ENCODE measurements around the gene MGAT4D.

DNA sequence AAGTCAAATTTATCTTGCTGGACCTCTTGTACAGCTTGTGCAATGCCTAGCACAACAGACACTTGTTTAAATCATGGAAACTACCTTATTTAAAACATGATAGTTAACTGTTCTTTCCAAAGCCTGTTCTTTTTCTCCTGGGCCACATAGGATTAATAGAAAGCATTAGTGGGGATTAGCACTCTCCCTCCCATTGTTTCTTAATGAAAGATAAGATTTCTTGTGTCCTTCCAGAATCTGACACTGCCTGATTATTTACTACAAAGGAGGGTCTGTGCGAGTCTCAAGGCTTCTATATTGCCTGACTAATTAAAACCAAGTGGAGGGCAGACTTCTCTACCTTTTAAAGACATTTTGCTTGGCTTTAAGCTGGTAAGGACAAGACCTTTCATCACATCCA, 17.3 kb upstream of the MGAT4D start:
- TF ChIP-seq, protein P1, sequence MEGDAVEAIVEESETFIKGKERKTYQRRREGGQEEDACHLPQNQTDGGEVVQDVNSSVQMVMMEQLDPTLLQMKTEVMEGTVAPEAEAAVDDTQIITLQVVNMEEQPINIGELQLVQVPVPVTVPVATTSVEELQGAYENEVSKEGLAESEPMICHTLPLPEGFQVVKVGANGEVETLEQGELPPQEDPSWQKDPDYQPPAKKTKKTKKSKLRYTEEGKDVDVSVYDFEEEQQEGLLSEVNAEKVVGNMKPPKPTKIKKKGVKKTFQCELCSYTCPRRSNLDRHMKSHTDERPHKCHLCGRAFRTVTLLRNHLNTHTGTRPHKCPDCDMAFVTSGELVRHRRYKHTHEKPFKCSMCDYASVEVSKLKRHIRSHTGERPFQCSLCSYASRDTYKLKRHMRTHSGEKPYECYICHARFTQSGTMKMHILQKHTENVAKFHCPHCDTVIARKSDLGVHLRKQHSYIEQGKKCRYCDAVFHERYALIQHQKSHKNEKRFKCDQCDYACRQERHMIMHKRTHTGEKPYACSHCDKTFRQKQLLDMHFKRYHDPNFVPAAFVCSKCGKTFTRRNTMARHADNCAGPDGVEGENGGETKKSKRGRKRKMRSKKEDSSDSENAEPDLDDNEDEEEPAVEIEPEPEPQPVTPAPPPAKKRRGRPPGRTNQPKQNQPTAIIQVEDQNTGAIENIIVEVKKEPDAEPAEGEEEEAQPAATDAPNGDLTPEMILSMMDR (conservative IDR thresholded peaks at IDR 0.05; ENCODE audit: low read depth in 2 of 2), result no peak
- TF ChIP-seq EZH2phosphoT487 (IDR thresholded peaks at IDR 0.05; ENCODE audit: unreplicated experiment) (no peak), POLR2AphosphoS5 (IDR thresholded peaks at IDR 0.05; ENCODE audit: low read depth) (no peak), EZH2 (IDR thresholded peaks at IDR 0.05; ENCODE audit: low read depth, unreplicated experiment) (no peak), NANOG (IDR thresholded peaks at IDR 0.05; ENCODE audit: borderline replicate concordance) (no peak)
- TF ChIP-seq, protein P2, sequence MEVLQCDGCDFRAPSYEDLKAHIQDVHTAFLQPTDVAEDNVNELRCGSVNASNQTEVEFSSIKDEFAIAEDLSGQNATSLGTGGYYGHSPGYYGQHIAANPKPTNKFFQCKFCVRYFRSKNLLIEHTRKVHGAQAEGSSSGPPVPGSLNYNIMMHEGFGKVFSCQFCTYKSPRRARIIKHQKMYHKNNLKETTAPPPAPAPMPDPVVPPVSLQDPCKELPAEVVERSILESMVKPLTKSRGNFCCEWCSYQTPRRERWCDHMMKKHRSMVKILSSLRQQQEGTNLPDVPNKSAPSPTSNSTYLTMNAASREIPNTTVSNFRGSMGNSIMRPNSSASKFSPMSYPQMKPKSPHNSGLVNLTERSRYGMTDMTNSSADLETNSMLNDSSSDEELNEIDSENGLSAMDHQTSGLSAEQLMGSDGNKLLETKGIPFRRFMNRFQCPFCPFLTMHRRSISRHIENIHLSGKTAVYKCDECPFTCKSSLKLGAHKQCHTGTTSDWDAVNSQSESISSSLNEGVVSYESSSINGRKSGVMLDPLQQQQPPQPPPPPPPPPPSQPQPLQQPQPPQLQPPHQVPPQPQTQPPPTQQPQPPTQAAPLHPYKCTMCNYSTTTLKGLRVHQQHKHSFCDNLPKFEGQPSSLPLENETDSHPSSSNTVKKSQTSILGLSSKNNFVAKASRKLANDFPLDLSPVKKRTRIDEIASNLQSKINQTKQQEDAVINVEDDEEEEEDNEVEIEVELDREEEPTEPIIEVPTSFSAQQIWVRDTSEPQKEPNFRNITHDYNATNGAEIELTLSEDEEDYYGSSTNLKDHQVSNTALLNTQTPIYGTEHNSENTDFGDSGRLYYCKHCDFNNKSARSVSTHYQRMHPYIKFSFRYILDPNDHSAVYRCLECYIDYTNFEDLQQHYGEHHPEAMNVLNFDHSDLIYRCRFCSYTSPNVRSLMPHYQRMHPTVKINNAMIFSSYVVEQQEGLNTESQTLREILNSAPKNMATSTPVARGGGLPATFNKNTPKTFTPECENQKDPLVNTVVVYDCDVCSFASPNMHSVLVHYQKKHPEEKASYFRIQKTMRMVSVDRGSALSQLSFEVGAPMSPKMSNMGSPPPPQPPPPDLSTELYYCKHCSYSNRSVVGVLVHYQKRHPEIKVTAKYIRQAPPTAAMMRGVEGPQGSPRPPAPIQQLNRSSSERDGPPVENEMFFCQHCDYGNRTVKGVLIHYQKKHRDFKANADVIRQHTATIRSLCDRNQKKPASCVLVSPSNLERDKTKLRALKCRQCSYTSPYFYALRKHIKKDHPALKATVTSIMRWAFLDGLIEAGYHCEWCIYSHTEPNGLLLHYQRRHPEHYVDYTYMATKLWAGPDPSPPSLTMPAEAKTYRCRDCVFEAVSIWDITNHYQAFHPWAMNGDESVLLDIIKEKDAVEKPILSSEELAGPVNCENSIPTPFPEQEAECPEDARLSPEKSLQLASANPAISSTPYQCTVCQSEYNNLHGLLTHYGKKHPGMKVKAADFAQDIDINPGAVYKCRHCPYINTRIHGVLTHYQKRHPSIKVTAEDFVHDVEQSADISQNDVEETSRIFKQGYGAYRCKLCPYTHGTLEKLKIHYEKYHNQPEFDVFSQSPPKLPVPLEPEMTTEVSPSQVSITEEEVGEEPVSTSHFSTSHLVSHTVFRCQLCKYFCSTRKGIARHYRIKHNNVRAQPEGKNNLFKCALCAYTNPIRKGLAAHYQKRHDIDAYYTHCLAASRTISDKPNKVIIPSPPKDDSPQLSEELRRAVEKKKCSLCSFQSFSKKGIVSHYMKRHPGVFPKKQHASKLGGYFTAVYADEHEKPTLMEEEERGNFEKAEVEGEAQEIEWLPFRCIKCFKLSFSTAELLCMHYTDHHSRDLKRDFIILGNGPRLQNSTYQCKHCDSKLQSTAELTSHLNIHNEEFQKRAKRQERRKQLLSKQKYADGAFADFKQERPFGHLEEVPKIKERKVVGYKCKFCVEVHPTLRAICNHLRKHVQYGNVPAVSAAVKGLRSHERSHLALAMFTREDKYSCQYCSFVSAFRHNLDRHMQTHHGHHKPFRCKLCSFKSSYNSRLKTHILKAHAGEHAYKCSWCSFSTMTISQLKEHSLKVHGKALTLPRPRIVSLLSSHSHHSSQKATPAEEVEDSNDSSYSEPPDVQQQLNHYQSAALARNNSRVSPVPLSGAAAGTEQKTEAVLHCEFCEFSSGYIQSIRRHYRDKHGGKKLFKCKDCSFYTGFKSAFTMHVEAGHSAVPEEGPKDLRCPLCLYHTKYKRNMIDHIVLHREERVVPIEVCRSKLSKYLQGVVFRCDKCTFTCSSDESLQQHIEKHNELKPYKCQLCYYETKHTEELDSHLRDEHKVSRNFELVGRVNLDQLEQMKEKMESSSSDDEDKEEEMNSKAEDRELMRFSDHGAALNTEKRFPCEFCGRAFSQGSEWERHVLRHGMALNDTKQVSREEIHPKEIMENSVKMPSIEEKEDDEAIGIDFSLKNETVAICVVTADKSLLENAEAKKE (CRISPR knock-in tag; IDR thresholded peaks at IDR 0.05), result no peak

Data from GM23338 (cell line).